Measurements from ENCODE around the gene NFKBIE. TPM values are rescaled to one million over a fixed set of nuclear protein-coding genes. Genes with fewer than 3 reads are reported as not detected.

Gene NFKBIE
- total and polyA plus RNA-seq, 2 experiments from 2014 or later: 14.6 to 25.9 TPM

- TF ChIP-seq ZNF462 (CRISPR knock-in tag; IDR thresholded peaks at IDR 0.05) (no peak), ZNF331 (CRISPR knock-in tag; IDR thresholded peaks at IDR 0.05; ENCODE audit: low read depth) (no peak), NANOG (IDR thresholded peaks at IDR 0.05; ENCODE audit: borderline replicate concordance) (no peak), POLR2AphosphoS5 (IDR thresholded peaks at IDR 0.05; ENCODE audit: low read depth) (no peak), CREB1 (CRISPR knock-in tag; IDR thresholded peaks at IDR 0.05; ENCODE audit: low read depth) (no peak), EZH2 (IDR thresholded peaks at IDR 0.05; ENCODE audit: low read depth, unreplicated experiment) (no peak), CTCF (conservative IDR thresholded peaks at IDR 0.05; ENCODE audit: low read depth in 2 of 2) (no peak), STAT1 (IDR thresholded peaks at IDR 0.05; ENCODE audit: unreplicated experiment) (no peak)
Measured at GRCh38 chr6:44227148-44227793, 38.1 kb downstream of the NFKBIE start (continued).

All from GM23338 (cell line).